NCI-H2196 treated with DMSO at 0.1 percent for 48 hours (cell line): ENCODE results near the gene MAG.

Experiments
- DNase-seq: peaks from one replicate; lab custom pipeline; 2025; ENCODE audit not compliant: unreplicated experiment; lab: John Stamatoyannopoulos, UW

MAG gene

GRCh38 chr19:35341006-35341405 is 49.0 kb downstream of the MAG start:
- no peak for DNase-seq

GRCh38 chr19:35341565-35342225 is 49.7 kb downstream of the MAG start:
- DNase-seq, result no peak

- no peak for DNase-seq
Measured at GRCh38 chr19:35342430-35342829, 50.5 kb downstream of the MAG start.

- no peak for DNase-seq
Measured at GRCh38 chr19:35344511-35345031, 52.6 kb downstream of the MAG start.

GRCh38 chr19:35345671-35346111 is 53.7 kb downstream of the MAG start:
- no peak for DNase-seq

GRCh38 chr19:35346193-35347052 is 54.5 kb downstream of the MAG start:
- no peak for DNase-seq

- no peak for DNase-seq
Measured at GRCh38 chr19:35347171-35347929, 55.4 kb downstream of the MAG start, which contains the start of gene FFAR1. Gene FFAR1 (plus strand): TSS chr19:35347902. CDS start chr19:35351552, 3,650 bp downstream.

GRCh38 chr19:35347930-35348298 is 56.0 kb downstream of the MAG start:
- no peak for DNase-seq

- DNase-seq, result no peak
Measured at GRCh38 chr19:35348911-35349611, 57.1 kb downstream of the MAG start.

- no peak for DNase-seq
Measured at GRCh38 chr19:35349614-35350521, 57.9 kb downstream of the MAG start.

- DNase-seq, result no peak
Measured at GRCh38 chr19:35350591-35350990, 58.6 kb downstream of the MAG start.

- no peak for DNase-seq
Measured at GRCh38 chr19:35351411-35352176, 59.6 kb downstream of the MAG start.

GRCh38 chr19:35352177-35352447 is 60.2 kb downstream of the MAG start:
- DNase-seq, result no peak

GRCh38 chr19:35352448-35353304 is 60.7 kb downstream of the MAG start:
- DNase-seq, result peak; percentile 67

- DNase-seq, result no peak
Measured at GRCh38 chr19:35353635-35354034, 61.7 kb downstream of the MAG start.

- DNase-seq, result no peak
Measured at GRCh38 chr19:35354898-35355297, 62.9 kb downstream of the MAG start.

GRCh38 chr19:35355791-35356460 is 64.0 kb downstream of the MAG start:
- DNase-seq, result no peak
